Stimulated activated CD8-positive, alpha-beta memory T cell treated with anti-CD3 and anti-CD28 coated beads, Interleukin-15, amount 100 ng/mL, for 48 hours (primary cell): Measurements from ENCODE around the gene RASAL2.
"Not testable (repeated sequence)": the region's sequence is repeated elsewhere in the genome, so short reads cannot be mapped to it uniquely, and the experiment has no call there.

Source experiments
- DNase-seq, 2 donors: peaks; one replicate each; pipeline ENCODE4 v3.0.0-alpha.2; 2020; ENCODE audit warnings: low read depth in 2 of 2

The RASAL2 gene

DNA sequence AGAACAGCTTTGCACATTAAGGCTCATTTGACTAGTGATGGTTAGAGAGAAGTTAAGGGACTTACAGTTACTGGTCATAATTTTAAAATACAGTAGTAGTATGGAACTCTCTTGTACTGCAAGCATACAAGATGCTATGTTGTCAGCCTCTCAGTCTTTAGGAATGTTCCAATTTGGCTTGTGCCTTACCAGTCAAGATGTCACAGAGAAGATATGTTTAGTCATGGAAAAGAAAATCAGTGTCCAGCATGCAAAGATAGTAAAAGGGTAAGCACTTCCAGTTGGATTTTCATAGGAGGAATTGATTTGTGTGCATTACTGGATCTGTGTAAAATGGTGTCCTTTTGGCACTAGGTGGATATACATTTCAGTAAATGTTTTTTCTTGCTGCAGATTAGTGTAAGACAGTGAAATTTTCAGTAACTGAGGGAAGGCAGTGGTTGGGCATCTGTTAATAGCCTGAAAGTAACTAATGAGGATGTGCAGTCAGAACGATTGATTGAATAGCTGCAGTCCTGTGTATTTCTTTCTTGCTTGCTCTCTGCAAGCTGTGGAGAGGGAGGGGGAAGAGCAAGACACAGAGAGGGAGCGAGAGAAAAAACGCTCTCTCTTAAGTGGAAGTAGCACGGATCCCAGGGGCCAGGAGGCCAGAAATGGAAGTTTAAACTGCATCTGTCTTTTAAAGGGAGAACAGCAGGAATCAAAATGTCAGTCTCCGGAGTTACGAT is 294.7 kb downstream of the RASAL2 start:
- DNase-seq, result no peak

DNA sequence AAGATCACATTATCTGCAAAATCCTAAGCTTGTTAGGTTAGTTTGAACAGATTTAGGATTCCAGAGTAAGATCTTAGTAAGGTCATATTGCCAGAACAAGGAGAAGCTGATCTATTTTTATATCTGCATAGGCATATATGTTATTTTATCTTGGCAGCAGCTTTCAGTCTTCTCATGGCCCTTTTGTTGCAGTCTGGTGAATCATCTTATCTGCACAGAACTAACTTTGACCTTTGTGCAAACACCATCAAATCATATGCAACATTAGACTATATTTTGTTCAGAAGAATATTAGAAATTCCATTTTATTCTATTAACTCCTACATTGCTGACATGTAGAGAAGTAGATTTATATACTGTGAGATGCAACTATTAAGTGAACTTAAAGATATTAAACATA is 295.5 kb downstream of the RASAL2 start:
- DNase-seq, result no peak

DNA sequence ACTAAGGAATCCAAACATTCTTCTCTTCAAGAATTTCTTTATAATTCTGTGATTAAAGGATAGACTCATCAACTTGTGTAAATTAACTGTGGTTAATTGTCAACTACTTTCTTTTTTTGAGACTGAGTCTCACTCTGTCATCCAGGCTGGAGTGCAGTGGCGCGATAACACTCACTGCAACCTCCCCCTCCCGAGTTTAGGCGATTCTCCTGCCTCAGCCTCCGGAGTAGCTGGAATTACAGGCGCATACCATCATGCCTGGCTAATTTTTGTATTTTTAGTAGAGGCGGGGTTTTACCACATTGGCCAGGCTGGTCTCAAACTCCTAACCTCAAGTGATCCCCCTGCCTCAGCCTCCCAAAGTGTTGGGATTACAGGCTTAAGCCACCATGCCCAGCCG is 296.4 kb downstream of the RASAL2 start:
- not testable (repeated sequence) for DNase-seq

DNA sequence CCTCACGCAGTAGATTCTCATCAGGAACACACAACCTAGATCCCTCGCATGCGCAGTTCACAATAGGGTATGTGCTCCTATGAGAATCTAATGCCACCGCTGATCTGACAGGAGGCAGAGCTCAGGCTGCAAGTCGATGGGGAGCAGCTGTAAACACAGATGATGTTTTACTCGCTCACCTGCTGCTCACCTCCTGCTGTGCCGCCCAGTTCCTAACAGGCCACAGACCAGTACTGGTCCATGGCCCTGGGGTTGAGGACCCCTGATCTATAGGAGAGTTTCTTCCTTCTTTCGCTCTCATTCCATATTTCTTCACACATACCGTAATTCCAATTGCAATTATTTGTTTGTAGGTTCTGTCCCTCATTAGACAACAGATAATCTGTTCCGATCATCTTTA is 299.5 kb downstream of the RASAL2 start:
- DNase-seq, result no peak

DNA sequence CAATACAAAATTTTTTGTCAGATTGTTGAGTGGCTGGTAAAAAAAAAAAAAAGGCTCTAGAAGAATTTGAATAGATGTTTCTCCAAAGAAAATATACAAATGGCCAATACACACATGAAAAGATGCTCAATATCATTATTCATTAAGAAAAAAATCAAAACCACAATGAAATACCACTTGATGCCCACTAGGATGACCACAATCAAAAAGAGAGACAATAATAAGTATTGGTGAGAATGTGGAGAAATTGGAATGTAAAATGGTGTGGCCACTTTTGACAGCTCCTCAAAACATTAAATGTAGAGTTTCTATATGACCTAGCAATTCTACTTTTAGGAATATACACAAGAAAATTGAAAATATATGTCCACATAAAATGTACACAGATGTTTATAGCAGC is 302.9 kb downstream of the RASAL2 start:
- no peak for DNase-seq

DNA sequence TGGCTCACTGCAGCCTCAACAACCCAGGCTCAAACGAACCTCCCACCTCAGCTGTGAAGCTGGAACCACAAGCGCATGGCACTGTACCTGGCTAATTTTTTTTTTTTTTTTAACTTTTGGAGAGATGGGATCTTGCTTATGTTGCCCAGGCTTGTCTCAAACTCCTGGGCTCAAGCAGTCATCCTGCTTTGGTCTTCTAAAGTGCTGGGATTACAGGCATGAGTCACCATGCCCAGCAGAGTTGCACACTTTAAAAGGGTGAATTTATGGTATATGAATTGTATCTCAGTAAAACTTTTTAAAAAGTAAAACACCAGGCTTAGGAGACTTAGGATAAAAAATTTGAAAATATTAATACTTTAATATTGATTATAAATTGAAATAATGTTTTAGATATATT is 303.8 kb downstream of the RASAL2 start:
- DNase-seq, result no peak

DNA sequence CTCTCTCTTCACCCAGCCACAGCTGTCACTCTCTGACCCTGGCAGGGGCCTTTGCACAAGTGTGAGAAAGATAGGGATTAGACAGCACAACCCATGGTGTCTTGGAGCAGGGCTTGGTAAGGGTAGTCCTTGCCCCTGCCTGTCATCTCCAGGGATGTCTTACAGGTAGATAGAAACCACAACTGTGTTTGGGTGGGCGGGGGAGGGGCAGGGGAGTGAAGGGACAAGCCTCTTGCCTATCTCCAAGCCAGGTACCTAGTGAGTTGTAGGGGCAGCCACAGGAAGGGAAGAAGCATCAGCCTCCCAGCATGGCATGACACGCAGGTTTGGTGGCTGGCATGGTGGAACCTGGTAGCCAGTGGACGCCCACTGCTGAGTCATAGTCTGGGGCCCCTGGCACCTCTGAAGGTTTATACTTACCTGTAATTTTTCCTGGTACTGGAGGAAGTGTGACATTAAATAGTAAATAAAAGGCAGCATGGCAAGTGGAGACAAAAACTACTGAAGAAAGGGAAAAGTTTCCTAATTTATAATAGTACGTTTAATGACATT is 305.3 kb downstream of the RASAL2 start:
- no peak for DNase-seq

DNA sequence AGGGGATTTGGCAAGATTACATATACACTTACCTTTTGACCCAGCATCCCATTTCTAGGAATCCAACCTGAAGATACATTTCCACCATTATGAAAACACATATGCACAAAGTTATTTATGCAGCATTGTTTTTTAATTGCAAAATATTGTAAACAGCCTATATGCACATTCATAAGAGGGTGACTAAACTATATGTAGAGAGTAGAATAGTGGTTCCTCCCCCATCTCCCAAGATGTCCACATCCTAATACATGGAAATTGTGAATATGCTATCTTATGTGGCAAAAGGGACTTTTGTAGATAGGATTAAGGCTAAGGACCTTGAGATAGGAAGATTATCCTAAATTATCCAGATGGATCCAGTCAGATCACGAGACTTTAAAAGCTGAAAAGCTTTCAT is 311.2 kb downstream of the RASAL2 start:
- DNase-seq, result no peak

DNA sequence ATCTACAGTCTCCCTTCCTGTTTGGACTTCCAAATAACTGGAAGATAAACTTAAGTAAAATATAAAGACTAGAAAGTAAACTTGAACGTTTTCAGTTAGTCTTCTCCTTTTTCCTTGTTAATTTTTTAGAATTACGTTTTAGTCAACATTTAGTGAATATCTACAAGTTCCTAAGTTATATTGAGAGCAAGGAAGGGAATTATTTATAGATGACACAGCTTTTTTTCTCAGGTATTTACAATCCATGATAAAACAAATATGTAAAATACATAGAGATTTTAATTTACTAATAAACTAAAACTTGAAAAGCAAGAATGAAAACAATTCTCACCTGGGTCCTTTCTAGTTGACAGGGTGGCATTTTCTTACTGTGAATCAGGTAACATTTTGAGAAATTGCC is 313.3 kb downstream of the RASAL2 start:
- no peak for DNase-seq

DNA sequence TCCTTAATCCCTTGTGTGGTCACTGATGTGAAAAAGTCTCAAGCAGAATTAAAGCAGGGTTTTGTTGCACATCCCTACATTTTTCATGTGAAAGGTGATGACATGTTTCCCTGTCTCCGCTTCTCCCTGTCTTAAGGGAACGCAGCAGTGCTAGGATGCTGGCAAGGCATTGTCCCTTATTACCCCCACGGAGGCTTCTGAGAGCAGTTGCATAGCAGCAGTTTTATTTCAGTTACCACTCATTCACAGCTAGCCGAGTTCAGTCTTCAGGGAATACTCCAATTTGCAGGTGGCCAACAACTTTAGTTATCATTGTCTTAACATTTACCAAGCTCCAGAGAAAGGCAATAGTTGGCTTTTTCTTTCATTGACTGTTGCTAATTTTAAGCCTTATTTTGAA is 313.8 kb downstream of the RASAL2 start:
- no peak for DNase-seq

DNA sequence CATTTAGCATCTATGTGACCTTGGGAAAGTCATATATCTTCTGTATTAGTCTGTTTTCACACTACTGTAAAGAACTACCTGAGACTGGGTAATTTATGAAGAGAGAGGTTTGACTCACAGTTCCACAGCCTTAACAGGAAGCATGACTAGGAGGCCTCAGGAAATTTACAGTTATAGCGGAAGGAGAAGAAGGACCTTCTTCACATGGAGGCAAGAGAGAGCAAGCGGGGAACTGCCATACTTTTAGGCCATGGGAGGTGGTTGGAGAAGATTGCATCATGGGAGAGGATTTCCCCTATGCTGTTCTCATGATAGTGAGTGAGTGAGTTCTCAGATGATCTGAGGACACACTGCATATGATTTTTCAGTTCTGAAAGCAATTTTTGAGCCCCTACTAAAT is 315.0 kb downstream of the RASAL2 start:
- DNase-seq, result no peak

DNA sequence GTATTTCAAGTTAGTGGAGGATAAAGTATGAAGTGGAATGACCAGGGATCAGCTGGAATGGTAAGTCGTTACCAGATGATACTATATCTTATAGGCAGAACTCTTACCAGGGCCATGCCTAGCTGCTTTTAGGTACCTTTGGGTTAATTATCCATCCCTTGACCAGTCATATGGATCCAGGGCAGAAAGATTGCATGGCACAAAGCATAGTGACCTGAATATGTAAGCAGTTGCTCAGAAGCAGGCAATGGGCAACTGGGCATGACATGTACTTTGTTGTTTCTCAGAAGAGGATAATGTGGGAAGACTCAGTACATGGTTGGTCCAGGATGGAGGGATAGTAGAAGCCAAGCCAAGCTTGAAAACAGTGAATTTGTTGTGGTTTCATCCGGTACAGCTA is 315.6 kb downstream of the RASAL2 start:
- DNase-seq, result no peak

DNA sequence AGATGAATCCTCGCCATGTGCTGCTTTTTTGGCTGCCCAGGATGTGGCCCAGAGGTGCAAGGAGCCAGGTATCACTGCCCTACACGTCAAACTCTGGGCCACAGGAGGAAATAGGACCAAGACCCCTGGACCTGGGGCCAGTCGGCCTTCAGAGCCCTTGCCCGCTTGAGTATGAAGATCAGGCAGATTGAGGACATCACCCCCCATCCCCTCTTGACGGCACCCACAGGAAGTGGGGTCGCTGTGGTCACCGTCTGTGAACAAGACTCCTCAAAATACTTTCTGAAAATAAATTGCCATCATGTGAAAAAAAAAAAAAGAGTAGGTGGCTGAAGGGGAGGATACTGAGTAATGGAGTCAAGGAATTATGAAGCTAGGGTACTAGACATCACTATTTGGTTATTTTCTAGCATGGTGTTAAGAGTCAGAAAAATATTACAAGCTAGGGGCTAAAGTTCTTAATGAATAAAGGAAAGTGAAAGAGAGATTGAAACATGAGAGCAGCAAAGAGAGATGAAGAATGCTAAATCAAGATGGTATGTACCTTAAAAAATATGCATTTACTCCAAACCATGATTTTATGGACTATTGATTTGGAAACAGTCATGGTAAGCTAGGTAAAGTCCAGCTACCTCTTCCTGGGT is 318.0 kb downstream of the RASAL2 start:
- DNase-seq, result no peak

DNA sequence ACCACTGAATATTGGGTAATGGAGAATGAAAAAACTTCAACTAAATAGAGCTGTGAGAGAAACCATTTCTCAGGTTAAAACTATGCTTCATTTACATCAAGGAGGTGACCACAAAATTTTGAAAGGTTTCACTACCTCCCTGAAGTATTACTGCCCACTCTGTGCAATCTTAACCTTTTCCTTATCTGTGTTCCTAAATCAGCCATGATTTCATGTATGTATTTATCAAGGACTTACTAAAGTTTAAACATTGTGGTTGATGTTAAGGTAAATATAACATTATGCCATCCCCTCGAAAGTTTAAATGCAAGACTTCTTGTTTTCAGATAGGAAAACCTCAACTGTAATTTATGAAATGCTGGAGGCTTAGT is 318.5 kb downstream of the RASAL2 start:
- no peak for DNase-seq

DNA sequence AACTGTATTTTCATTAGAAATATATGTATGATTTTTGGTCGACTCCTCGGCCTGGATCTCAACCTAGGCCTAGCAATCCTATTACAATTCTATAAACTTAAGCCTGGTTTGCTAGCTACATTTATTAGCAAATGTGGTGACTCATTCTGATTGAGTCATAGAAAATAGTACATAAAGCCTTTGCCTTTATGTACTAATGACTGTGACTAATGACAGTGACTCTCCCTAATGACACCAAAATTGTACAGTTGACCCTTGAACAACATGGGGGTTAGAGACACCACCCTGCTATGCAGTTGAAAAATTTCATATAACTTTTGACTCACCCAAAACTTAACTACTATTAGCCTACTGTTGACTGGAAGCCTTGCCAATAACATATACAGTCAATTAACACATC is 324.0 kb downstream of the RASAL2 start:
- no peak for DNase-seq

DNA sequence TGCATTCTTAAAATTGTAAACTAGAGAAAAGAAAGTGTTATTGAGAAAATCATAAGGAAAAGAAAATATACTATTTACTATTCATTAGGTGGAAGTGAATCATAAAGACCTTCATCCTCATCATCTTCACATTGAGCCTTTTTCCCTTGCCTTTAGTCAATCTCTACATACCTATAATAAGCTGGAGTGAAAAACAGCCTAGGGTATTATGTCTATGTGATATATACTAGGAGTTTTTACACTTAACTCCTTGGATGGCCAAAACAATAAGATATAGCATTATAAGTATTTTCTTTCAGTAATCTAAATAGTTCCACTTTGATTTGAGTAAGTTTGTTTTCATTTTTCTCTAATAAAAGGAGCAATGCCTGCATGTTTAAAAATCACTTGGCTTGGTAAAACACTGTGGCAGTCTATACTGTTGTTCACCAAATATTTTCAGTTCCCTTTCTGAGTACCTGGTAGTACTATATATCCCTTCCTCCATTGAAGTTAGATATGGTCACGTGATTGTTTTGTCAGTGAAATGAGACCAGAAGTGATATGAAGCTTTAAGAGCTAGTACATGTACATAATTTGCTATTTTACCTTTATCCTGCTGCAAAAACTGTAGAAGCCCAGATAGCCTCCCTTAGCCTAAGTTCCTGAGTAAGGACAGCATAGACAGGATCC is 324.5 kb downstream of the RASAL2 start:
- DNase-seq, result no peak

DNA sequence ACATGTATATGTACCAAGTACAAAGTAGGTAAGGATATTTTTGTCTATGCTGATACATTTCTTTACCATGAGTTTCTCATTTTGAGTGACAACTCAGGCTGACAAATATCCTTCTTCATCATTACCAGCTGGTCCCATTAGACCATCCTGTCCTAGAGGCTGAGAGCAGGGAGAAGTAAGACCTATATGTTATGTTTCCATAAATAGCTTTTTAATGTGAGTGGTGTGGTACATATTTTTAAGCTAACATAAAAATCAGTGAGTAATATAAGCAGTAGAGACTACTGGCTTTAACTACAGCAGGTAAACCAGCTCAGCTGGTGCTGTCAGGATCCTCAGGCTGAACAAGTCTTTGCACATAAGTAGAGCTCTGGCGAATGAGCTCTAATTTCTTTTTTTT is 340.5 kb downstream of the RASAL2 start:
- DNase-seq, result no peak

DNA sequence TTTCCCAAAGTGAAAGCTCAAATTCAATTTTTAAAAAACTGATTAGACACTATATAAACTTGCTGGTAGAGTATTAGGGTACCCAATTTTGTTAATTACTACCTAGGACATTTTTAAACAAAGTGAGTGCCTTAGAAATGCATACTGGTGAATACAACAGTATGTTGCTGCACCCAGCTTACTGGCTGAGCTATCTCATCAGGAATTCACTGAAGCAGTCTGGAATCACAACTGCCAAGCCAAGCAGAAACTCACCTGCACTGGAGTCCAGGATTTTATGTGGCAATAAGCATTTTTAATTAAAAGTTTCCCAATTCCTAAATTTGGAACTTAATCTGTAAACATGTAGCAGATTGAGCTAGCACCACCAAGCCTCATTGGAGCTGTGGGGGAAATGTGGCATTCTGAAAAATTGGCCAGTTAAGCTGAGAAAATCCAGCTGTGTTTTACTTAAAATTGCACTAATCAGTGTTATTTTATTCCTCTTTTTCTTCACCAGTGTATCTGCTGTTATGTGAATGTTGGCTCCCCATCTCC is 341.1 kb downstream of the RASAL2 start:
- no peak for DNase-seq

DNA sequence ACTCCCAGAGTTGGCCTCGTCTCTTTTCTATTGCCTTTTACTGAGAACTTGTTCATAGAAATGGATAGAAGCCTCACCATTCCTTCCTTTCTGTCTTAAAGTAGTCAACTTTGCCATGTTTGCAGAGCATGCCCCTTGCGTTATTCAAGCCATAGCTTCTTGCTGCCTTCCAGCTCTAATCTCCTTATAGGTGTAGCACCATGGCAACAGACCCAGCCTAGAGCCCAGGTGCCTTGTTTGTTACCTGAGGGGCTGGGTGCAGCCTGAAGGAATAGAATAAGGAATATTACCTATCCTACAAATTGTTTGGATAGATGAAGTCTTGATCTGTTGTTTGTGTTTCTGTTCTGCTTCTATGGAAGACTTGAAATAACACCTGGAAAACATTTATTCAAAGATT is 343.0 kb downstream of the RASAL2 start:
- DNase-seq, result no peak

DNA sequence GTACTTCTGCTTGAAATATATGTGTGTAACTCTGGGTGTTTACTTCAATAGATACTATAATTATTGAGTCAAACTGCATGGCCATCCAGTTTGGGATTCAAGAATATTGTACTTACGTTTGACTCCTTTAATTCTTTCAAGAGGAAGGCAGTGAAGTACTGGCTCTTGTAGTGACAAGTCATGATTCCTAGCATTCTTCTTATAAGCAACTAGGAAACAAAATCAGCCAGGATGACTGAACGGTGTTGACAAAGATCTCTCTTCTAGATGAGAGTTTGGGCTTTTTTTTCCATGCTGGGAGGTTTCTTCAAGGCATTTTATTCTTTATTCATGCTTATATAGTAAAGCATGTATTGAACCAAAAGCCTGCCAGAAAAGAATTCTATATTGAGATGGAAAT is 344.5 kb downstream of the RASAL2 start:
- no peak for DNase-seq

DNA sequence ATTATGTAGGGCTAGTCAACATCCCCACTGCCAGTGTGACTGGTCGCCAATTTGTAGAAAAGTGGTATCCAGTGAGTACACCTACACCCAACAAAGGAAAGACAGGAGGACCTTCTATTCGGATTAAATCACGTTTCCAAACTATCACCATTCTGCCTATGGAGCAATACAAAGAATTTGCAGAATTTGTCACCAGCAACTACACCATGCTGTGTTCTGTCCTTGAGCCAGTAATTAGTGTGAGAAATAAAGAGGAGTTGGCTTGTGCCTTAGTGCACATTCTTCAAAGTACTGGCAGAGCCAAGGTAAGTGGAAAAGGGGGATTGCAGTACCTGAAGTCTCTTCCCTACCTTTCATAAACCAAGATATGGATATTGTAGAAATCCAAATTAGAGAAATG is 349.0 kb downstream of the RASAL2 start:
- DNase-seq, result no peak

DNA sequence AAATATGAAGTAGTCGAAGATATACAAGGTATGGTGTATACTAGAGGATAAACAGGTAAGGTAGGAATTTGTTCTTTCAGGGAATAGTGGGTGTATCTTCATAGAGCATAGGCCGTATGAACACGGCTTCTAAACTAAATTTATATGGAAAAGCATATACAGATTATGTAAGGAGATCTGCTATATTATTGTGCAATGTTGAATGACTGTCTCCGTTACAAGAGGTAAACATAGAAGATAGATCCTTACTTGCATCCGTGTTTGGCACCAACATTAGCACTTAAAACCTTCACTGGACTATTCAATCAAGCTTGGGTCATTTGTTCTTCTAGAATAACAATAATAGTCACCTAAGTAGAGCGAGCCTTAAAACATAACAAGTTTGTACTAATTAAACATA is 357.0 kb downstream of the RASAL2 start:
- no peak for DNase-seq

DNA sequence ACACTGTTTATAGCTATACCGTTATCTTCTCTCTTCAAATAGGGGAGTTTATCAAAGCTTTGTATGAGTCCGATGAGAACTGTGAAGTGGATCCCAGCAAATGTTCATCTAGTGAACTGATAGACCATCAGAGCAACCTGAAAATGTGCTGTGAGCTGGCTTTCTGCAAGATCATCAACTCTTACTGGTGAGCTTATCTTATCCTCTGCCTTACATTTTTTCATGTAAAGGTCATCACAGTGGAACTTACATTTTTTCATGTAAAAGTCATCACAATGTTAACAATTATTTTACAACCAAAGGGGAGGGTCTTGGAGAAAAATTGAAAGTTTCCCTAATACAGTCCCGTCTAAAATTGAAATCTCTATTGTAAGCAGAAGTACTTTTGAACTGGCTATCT is 357.6 kb downstream of the RASAL2 start:
- no peak for DNase-seq
